H1 (cell line): ENCODE measurements around the gene CYP39A1. TPM values are rescaled to one million over a fixed set of nuclear protein-coding genes. Genes with fewer than 3 reads are reported as not detected.

Experiments used
- polyA plus RNA-seq, 7 experiments: library from polyadenylated mRNA; depleted of rRNA in 3 of 7; stranded (reverse) in 5 of 7; unstranded in 2 of 7; fragments of >200 nt in 5 of 7; fragments of 200-250 nt in 2 of 7; gene quantifications; 1 replicate in 5 of 7; 2 replicates in 1 of 7; 4 replicates in 1 of 7; pipeline versions ENCODE4 v1.2.1 to v1.2.3, GENCODE V29; 2011 to 2013; ENCODE audit warnings: missing spikeins in 2 of 7, mixed read lengths in 2 of 7
- total RNA-seq: library from RNA; stranded (reverse); fragmentation: NEBNext Ultra II Directional; extraction: Animal tissue kit (Norgen Biotek cat#: 25700); gene quantifications from 2 replicates; pipeline ENCODE4 v1.2.1, GENCODE V29; 2021
- TF ChIP-seq, protein P1 (sequence below): fragments of 300-600 bp; sonication (generic); IDR thresholded peaks from 2 replicates; pipeline ENCODE4 v1.7.1; 2012; ENCODE audit warnings: low read length, moderate library complexity, mild to moderate bottlenecking, inconsistent platforms; ENCODE audit not compliant: insufficient replicate concordance

The CYP39A1 gene
- total and polyA plus RNA-seq, 2 of the 8 experiments (the other 6 are each of a cell fraction or from before 2014, with no cell fraction given): 0.71 to 2.4 TPM

DNA sequence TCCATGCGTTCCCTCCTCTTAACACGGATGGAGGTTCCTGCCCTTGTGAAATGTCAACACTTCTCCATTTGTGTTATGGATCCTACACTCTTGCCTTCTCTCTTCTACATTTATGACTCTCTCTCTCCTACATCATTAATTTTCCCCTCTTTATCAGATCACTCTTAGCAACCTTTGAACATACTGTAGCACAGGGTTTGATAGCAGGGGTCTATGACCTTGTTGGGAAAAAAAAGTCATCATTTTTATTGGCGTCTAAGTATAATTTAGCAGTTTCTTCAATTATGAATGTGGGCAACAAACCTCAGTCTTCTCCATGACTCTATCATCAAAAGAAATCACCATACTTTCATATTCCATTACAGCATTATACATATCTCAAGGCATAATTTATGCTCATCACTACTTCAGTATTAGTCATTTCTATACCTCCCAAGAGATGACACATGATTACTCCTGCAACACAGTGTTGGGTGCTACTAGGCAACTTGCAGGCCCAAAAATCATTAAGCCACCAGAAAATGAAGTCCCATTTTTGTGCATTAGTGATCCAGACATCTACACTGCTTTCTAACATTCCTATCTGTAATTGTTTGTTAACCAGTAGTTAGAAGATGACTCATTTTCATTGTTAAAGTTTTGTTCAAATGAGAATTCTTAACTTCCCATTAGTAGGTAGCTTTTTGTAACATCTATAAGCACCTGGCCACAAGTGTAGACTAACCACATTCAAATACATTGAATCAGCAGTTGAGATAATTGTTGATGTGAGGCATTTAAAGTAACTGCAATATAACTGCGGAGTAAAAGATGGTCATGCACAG, 9.5 kb downstream of the CYP39A1 start (continued):
- TF ChIP-seq, protein P1, sequence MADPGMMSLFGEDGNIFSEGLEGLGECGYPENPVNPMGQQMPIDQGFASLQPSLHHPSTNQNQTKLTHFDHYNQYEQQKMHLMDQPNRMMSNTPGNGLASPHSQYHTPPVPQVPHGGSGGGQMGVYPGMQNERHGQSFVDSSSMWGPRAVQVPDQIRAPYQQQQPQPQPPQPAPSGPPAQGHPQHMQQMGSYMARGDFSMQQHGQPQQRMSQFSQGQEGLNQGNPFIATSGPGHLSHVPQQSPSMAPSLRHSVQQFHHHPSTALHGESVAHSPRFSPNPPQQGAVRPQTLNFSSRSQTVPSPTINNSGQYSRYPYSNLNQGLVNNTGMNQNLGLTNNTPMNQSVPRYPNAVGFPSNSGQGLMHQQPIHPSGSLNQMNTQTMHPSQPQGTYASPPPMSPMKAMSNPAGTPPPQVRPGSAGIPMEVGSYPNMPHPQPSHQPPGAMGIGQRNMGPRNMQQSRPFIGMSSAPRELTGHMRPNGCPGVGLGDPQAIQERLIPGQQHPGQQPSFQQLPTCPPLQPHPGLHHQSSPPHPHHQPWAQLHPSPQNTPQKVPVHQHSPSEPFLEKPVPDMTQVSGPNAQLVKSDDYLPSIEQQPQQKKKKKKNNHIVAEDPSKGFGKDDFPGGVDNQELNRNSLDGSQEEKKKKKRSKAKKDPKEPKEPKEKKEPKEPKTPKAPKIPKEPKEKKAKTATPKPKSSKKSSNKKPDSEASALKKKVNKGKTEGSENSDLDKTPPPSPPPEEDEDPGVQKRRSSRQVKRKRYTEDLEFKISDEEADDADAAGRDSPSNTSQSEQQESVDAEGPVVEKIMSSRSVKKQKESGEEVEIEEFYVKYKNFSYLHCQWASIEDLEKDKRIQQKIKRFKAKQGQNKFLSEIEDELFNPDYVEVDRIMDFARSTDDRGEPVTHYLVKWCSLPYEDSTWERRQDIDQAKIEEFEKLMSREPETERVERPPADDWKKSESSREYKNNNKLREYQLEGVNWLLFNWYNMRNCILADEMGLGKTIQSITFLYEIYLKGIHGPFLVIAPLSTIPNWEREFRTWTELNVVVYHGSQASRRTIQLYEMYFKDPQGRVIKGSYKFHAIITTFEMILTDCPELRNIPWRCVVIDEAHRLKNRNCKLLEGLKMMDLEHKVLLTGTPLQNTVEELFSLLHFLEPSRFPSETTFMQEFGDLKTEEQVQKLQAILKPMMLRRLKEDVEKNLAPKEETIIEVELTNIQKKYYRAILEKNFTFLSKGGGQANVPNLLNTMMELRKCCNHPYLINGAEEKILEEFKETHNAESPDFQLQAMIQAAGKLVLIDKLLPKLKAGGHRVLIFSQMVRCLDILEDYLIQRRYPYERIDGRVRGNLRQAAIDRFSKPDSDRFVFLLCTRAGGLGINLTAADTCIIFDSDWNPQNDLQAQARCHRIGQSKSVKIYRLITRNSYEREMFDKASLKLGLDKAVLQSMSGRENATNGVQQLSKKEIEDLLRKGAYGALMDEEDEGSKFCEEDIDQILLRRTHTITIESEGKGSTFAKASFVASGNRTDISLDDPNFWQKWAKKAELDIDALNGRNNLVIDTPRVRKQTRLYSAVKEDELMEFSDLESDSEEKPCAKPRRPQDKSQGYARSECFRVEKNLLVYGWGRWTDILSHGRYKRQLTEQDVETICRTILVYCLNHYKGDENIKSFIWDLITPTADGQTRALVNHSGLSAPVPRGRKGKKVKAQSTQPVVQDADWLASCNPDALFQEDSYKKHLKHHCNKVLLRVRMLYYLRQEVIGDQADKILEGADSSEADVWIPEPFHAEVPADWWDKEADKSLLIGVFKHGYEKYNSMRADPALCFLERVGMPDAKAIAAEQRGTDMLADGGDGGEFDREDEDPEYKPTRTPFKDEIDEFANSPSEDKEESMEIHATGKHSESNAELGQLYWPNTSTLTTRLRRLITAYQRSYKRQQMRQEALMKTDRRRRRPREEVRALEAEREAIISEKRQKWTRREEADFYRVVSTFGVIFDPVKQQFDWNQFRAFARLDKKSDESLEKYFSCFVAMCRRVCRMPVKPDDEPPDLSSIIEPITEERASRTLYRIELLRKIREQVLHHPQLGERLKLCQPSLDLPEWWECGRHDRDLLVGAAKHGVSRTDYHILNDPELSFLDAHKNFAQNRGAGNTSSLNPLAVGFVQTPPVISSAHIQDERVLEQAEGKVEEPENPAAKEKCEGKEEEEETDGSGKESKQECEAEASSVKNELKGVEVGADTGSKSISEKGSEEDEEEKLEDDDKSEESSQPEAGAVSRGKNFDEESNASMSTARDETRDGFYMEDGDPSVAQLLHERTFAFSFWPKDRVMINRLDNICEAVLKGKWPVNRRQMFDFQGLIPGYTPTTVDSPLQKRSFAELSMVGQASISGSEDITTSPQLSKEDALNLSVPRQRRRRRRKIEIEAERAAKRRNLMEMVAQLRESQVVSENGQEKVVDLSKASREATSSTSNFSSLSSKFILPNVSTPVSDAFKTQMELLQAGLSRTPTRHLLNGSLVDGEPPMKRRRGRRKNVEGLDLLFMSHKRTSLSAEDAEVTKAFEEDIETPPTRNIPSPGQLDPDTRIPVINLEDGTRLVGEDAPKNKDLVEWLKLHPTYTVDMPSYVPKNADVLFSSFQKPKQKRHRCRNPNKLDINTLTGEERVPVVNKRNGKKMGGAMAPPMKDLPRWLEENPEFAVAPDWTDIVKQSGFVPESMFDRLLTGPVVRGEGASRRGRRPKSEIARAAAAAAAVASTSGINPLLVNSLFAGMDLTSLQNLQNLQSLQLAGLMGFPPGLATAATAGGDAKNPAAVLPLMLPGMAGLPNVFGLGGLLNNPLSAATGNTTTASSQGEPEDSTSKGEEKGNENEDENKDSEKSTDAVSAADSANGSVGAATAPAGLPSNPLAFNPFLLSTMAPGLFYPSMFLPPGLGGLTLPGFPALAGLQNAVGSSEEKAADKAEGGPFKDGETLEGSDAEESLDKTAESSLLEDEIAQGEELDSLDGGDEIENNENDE: no peak
